K562 (cell line): ENCODE data around the gene MAST1. TPM values are rescaled to one million over a fixed set of nuclear protein-coding genes. Genes with fewer than 3 reads are reported as not detected.

Experiments
- BMI1 ChIP-seq: fragments of 150-350 bp; IDR thresholded peaks from 2 replicates; pipeline ENCODE4 v1.6.1; 2014; ENCODE audit warnings: low read length
- CCAR2 ChIP-seq: fragments of 200-400 bp; formaldehyde crosslinking; IDR thresholded peaks from 2 replicates; pipeline ENCODE4 v1.6.1; 2017; ENCODE audit warnings: mild to moderate bottlenecking, low read depth, low read length
- E2F3 ChIP-seq: fragments of 250-450 bp; sonication (Bioruptor Pico); IDR thresholded peaks from 2 replicates; pipeline ENCODE4 v1.4.0; 2020; ENCODE audit warnings: mild to moderate bottlenecking
- FOXJ3 ChIP-seq: sonication (generic); formaldehyde crosslinking; IDR thresholded peaks from 2 replicates; pipeline ENCODE4 v1.4.0; 2020; ENCODE audit warnings: mild to moderate bottlenecking, missing genetic modification reagents
- FOXK1 ChIP-seq: sonication (generic); formaldehyde crosslinking; IDR thresholded peaks from 2 replicates; pipeline ENCODE4 v1.8.0; 2022; ENCODE audit warnings: missing genetic modification reagents, mild to moderate bottlenecking, borderline replicate concordance
- MAZ ChIP-seq, 2 experiments: fragments of 450-650 bp in 1 of 2; sonication (generic) in 1 of 2; formaldehyde crosslinking; IDR thresholded peaks in 1 of 2; conservative IDR thresholded peaks in 1 of 2; 2 replicates each; pipeline versions ENCODE4 v1.4.0 to v1.5.0; 2020; ENCODE audit warnings: mild to moderate bottlenecking in 1 of 2, missing genetic modification reagents in 1 of 2
- POLR2B ChIP-seq: fragments of 450-650 bp; IDR thresholded peaks from 2 replicates; pipeline ENCODE4 v1.6.1; 2018; ENCODE audit warnings: low read depth; ENCODE audit not compliant: partially characterized antibody
- RBM15 ChIP-seq: fragments of 200-400 bp; formaldehyde crosslinking; IDR thresholded peaks from 2 replicates; pipeline ENCODE4 v1.6.1; 2018; ENCODE audit warnings: mild to moderate bottlenecking, low read length, moderate library complexity; ENCODE audit not compliant: insufficient read depth
- RBM39 ChIP-seq: fragments of 200-400 bp; formaldehyde crosslinking; optimal IDR thresholded peaks from 2 replicates; pipeline ENCODE3; 2018; ENCODE audit warnings: low read depth, low read length
- SPI1 ChIP-seq: IDR thresholded peaks from 2 replicates; pipeline ENCODE4 v1.6.1; 2011; ENCODE audit warnings: low read depth, low read length, control low read depth, borderline replicate concordance
- TCF3 ChIP-seq: sonication (generic); formaldehyde crosslinking; IDR thresholded peaks from 2 replicates; pipeline ENCODE4 v1.4.0; 2020; ENCODE audit warnings: mild to moderate bottlenecking, missing genetic modification reagents
- ZBTB34 ChIP-seq: fragments of 250-450 bp; sonication (Bioruptor Pico); IDR thresholded peaks from 2 replicates; pipeline ENCODE4 v1.8.0; 2021; ENCODE audit warnings: mild to moderate bottlenecking, moderate library complexity
- ZKSCAN1 ChIP-seq: fragments of 150-350 bp; IDR thresholded peaks from 2 replicates; pipeline ENCODE4 v1.6.1; 2016; ENCODE audit warnings: low read depth, low read length
- ZMIZ1 ChIP-seq, 2 experiments: fragments of 150-350 bp in 1 of 2; IDR thresholded peaks; 2 replicates each; pipeline ENCODE4 v1.6.1; 2012 to 2016; ENCODE audit warnings: low read depth in 2 of 2, low read length in 2 of 2, mild to moderate bottlenecking in 1 of 2, moderate library complexity in 1 of 2
- ZNF143 ChIP-seq: sonication (generic); formaldehyde crosslinking; IDR thresholded peaks from 2 replicates; pipeline ENCODE4 v1.9.0; 2022; ENCODE audit warnings: mild to moderate bottlenecking, missing genetic modification reagents
- ZNF212 ChIP-seq: fragments of 450-650 bp; formaldehyde crosslinking; IDR thresholded peaks from 2 replicates; pipeline ENCODE4 v1.4.0; 2020; ENCODE audit warnings: mild to moderate bottlenecking
- ZNF551 ChIP-seq: fragments of 250-450 bp; sonication (Bioruptor Pico); IDR thresholded peaks from 2 replicates; pipeline ENCODE4 v1.5.0; 2021; ENCODE audit warnings: mild to moderate bottlenecking, moderate library complexity
- ZNF592 ChIP-seq: fragments of 450-650 bp; IDR thresholded peaks from 2 replicates; pipeline ENCODE4 v1.6.1; 2017; ENCODE audit warnings: antibody characterized with exemption, mild to moderate bottlenecking
- ZNF644 ChIP-seq: fragments of 200-800 bp; sonication (Bioruptor generic); IDR thresholded peaks from 2 replicates; pipeline ENCODE4 v1.6.1; 2016; ENCODE audit warnings: low read depth, missing genetic modification characterization, missing compliant biosample characterization
- polyA plus RNA-seq, 8 experiments: library from polyadenylated mRNA; depleted of rRNA in 4 of 8; stranded (reverse) in 5 of 8; unstranded in 3 of 8; fragments of >200 nt; fragmentation: Nextera tagmentation in 2 of 8; fragmentation: Illumina TruSeq in 1 of 8; extraction: Ambion mirVana in 2 of 8; extraction: Trizol in 1 of 8; gene quantifications; 2 replicates each; pipeline versions ENCODE4 v1.2.1 to v1.2.3, GENCODE V29; 2011 to 2014; ENCODE audit warnings: inconsistent platforms in 1 of 8, missing spikeins in 1 of 8
- total RNA-seq, 7 experiments: library from RNA; depleted of rRNA in 6 of 7; stranded (reverse); fragments of >200 nt in 6 of 7; fragmentation: Illumina TruSeq in 2 of 7; extraction: Trizol in 2 of 7; gene quantifications; 2 replicates each; pipeline versions ENCODE4 v1.2.1 to v1.2.3, GENCODE V29; 2011 to 2021; ENCODE audit warnings: low replicate concordance in 1 of 7

Gene MAST1
- total and polyA plus RNA-seq, 9 of the 15 experiments (the other 6 are each of a cell fraction or from before 2014, with no cell fraction given), result 0.48 to 10.3 (median 3.9) TPM

GRCh38 chr19:12791345-12792050, 46.8 kb upstream of the MAST1 start, which contains the start of gene JUNB (continued):
- TF ChIP-seq RBM15, result 0 out of 2 replicates have a peak, but pooled peaks have one; percentile 82
- no peak for TF ChIP-seq ZNF212 (CRISPR knock-in tag)
- TF ChIP-seq ZKSCAN1, result peak; percentile 78
- TF ChIP-seq ZNF143 (CRISPR knock-in tag), result no peak
- no peak for TF ChIP-seq BMI1
- peak; percentile 48; the same call in 1 of the 2 replicates for TF ChIP-seq TCF3
- TF ChIP-seq POLR2B, result peak; percentile 100
- no peak for TF ChIP-seq ZNF551 (CRISPR knock-in tag)
- TF ChIP-seq ZNF644, result no peak
- peak; percentile 47; the same call in 1 of the 2 replicates for TF ChIP-seq E2F3 (CRISPR knock-in tag)
- TF ChIP-seq ZNF592, result no peak
- TF ChIP-seq MAZ (CRISPR knock-in tag; conservative IDR thresholded peaks at IDR 0.05 in 1 of 2, IDR thresholded peaks at IDR 0.05 in 1 of 2), result peak; percentile 95 to 99
- TF ChIP-seq RBM39, result no peak
- TF ChIP-seq ZBTB34 (CRISPR knock-in tag), result no peak
- peak; percentile 63 for TF ChIP-seq SPI1
- TF ChIP-seq FOXK1 (CRISPR knock-in tag), result peak; percentile 58; the same call in 1 of the 2 replicates
- TF ChIP-seq FOXJ3 (CRISPR knock-in tag), result 0 out of 2 replicates have a peak, but pooled peaks have one; percentile 34
- TF ChIP-seq CCAR2, result no peak
- TF ChIP-seq ZMIZ1 (IDR thresholded peaks at IDR 0.05; ENCODE audit: low read depth in 2 of 2, low read length in 2 of 2), result peak in 1 of 2 experiments; percentile 91; a peak in 2 of 4 replicates
